Uterus (tissue), 4 donors: ENCODE measurements around the gene KRT79. TPM values are rescaled to one million over a fixed set of nuclear protein-coding genes. Genes with fewer than 3 reads are reported as not detected.

Source experiments
- DNase-seq, 2 donors: peaks; one replicate each; pipeline ENCODE4 v3.0.0-alpha.2; 2019 to 2020
- H3K27ac ChIP-seq, 2 donors: fragments of 200-600 bp; sonication (generic); 1 replicate in 1 of 2; 2 replicates in 1 of 2; pipeline ENCODE4 v1.5.1; 2016 to 2018
- H3K27me3 ChIP-seq, 2 donors: fragments of 200-600 bp; sonication (generic); one replicate each; pipeline ENCODE4 v1.5.1; 2018 to 2019; ENCODE audit warnings: control low read depth in 1 of 2
- H3K36me3 ChIP-seq, 2 donors: fragments of 200-600 bp; sonication (generic); one replicate each; pipeline ENCODE4 v1.5.1; 2019; ENCODE audit warnings: control low read depth in 1 of 2
- H3K4me1 ChIP-seq, 2 donors: fragments of 200-600 bp; sonication (generic); one replicate each; pipeline ENCODE4 v1.5.1; 2018 to 2019; ENCODE audit warnings: control low read depth in 1 of 2
- H3K4me3 ChIP-seq, 2 donors: fragments of 200-600 bp; sonication (generic); 1 replicate in 1 of 2; 2 replicates in 1 of 2; pipeline ENCODE4 v1.5.1; 2018 to 2019; ENCODE audit warnings: mild to moderate bottlenecking in 1 of 2
- H3K9me3 ChIP-seq, 2 donors: fragments of 200-600 bp; sonication (generic); one replicate each; pipeline ENCODE4 v1.5.1; 2019; ENCODE audit warnings: control low read depth in 1 of 2
- CTCF ChIP-seq, 4 experiments: fragments of 200-600 bp in 2 of 4; fragments of 450-650 bp in 2 of 4; sonication (generic) in 2 of 4; IDR thresholded peaks; one replicate each; pipeline ENCODE4 v1.5.1; 2016 to 2019; ENCODE audit warnings: antibody characterized with exemption in 4 of 4, mild to moderate bottlenecking in 2 of 4, moderate library complexity in 1 of 4
- POLR2A ChIP-seq, 2 donors: fragments of 450-650 bp; IDR thresholded peaks; one replicate each; pipeline ENCODE4 v1.6.1; 2016; ENCODE audit warnings: antibody characterized with exemption in 2 of 2, mild to moderate bottlenecking in 1 of 2, moderate library complexity in 1 of 2
- intact Hi-C: fragments of 100-400 bp; cut with DNase I; formaldehyde crosslinking; loops from one replicate; pipeline ENCODE4 v1.15.1; 2023; ENCODE audit warnings: low total_unique reads
- total RNA-seq, 4 donors: library from RNA; depleted of rRNA in 3 of 4; stranded (reverse); fragments of >200 nt in 3 of 4; gene quantifications; one replicate each; pipeline versions ENCODE4 v1.1.0 to v1.2.4, GENCODE V29; 2014 to 2023
- donor health status: DM: yes; HTN: yes; CAD: no.

The KRT79 gene
- total RNA-seq, 4 donors from 2014 or later = not detected

GRCh38 chr12:52876372-52876771 lies 42.3 kb upstream of the KRT79 start:
- peaks cover 0 to 17% of the 10 kb centered on the region in 2 donors for H3K4me1 ChIP-seq

GRCh38 chr12:52874573-52875435 lies 40.7 kb upstream of the KRT79 start:
- intact Hi-C loops = loop anchor here (5.0 to 10.0 kb wide), 2 partner anchors 503 to 720 kb away; no protein-coding TSS in a partner anchor
- Histone ChIP-seq H3K36me3 (no peaks in the 10 kb centered on the region), H3K27ac (peak overlapping the region; percentile 89 to 92), H3K27me3 (no peaks in the 10 kb centered on the region), H3K4me3 (peak overlapping the region; percentile 12 to 22), H3K4me1 (peaks cover 0 to 21% of the 10 kb centered on the region in 2 donors), H3K9me3 (no peaks in the 10 kb centered on the region)
- DNase-seq = no peak
- TF ChIP-seq CTCF (IDR thresholded peaks at IDR 0.05) = no peak
- no peak for TF ChIP-seq POLR2A (IDR thresholded peaks at IDR 0.05)

More at GRCh38 chr12:52876372-52876771, 42.3 kb upstream of the KRT79 start:
- TF ChIP-seq POLR2A (IDR thresholded peaks at IDR 0.05) (no peak), CTCF (IDR thresholded peaks at IDR 0.05) (no peak)
- no peaks in the 10 kb centered on the region for H3K36me3 ChIP-seq
- H3K9me3 ChIP-seq = no peaks in the 10 kb centered on the region
- no peak overlapping the region for H3K27ac ChIP-seq
- H3K27me3 ChIP-seq = no peaks in the 10 kb centered on the region
- no peak for DNase-seq
- no peak overlapping the region for H3K4me3 ChIP-seq
- intact Hi-C loops = loop anchor here (5.0 to 10.0 kb wide), 2 partner anchors 504 to 722 kb away; no protein-coding TSS in a partner anchor

- Histone ChIP-seq H3K4me3 (peak overlapping the region; percentile 38 to 47), H3K27me3 (no peaks in the 10 kb centered on the region), H3K4me1 (peaks cover 0 to 15% of the 10 kb centered on the region in 2 donors), H3K27ac (peak overlapping the region; percentile 89 to 92), H3K36me3 (no peaks in the 10 kb centered on the region), H3K9me3 (no peaks in the 10 kb centered on the region)
- DNase-seq = peak; percentile 87 to 92
- intact Hi-C loops = loop anchor here (10.0 kb wide), 1 partner anchor 719 kb away; no protein-coding TSS in a partner anchor
- TF ChIP-seq CTCF (IDR thresholded peaks at IDR 0.05) (no peak), POLR2A (IDR thresholded peaks at IDR 0.05) (peak in 1 of 2 donors; percentile 25)
Observed at GRCh38 chr12:52873832-52874572, 39.9 kb upstream of the KRT79 start.

GRCh38 chr12:52873513-52873831 lies 39.4 kb upstream of the KRT79 start:
- TF ChIP-seq POLR2A (IDR thresholded peaks at IDR 0.05) (no peak), CTCF (IDR thresholded peaks at IDR 0.05) (no peak)
- Histone ChIP-seq H3K4me1 (peaks cover 0 to 10% of the 10 kb centered on the region in 2 donors), H3K9me3 (no peaks in the 10 kb centered on the region), H3K27ac (peak overlapping the region; percentile 89 to 92), H3K4me3 (peak overlapping the region in 1 of 2 donors; percentile 38), H3K36me3 (no peaks in the 10 kb centered on the region), H3K27me3 (no peaks in the 10 kb centered on the region)
- no peak for DNase-seq
- intact Hi-C loops = loop anchor here (10.0 kb wide), 1 partner anchor 719 kb away; no protein-coding TSS in a partner anchor
